Nephron progenitor cell (in vitro differentiated cells): ENCODE measurements around the gene CDR2.
"Not testable (repeated sequence)": the region's sequence is repeated elsewhere in the genome, so short reads cannot be mapped to it uniquely, and the experiment has no call there.

ENCODE experiments used
- DNase-seq: peaks from one replicate; pipeline ENCODE4 v3.0.0; 2021
- H3K27ac Mint-ChIP-seq: 2 replicates; pipeline ENCODE4 v1.8.0; 2021; ENCODE audit warnings: mild to moderate bottlenecking, moderate library complexity, mixed read lengths
- H3K27me3 Mint-ChIP-seq: 2 replicates; pipeline ENCODE4 v1.8.0; 2021; ENCODE audit warnings: mild to moderate bottlenecking, low read depth, mixed read lengths; ENCODE audit not compliant: poor library complexity
- H3K36me3 Mint-ChIP-seq: 2 replicates; pipeline ENCODE4 v1.8.0; 2021; ENCODE audit warnings: low read depth, mixed read lengths
- H3K4me1 Mint-ChIP-seq: 2 replicates; pipeline ENCODE4 v1.8.0; 2021; ENCODE audit warnings: mixed read lengths
- H3K4me3 Mint-ChIP-seq: 2 replicates; pipeline ENCODE4 v1.8.0; 2021; ENCODE audit warnings: mild to moderate bottlenecking, moderate library complexity, mixed read lengths
- H3K9me3 Mint-ChIP-seq: 2 replicates; pipeline ENCODE4 v1.8.0; 2021; ENCODE audit warnings: mild to moderate bottlenecking, moderate library complexity, mixed read lengths
- TF ChIP-seq, protein P1 (sequence below): fragments of 200-600 bp; sonication (generic); IDR thresholded peaks from 2 replicates; pipeline ENCODE4 v1.5.0; 2021; ENCODE audit warnings: antibody characterized with exemption

CDR2 gene

DNA sequence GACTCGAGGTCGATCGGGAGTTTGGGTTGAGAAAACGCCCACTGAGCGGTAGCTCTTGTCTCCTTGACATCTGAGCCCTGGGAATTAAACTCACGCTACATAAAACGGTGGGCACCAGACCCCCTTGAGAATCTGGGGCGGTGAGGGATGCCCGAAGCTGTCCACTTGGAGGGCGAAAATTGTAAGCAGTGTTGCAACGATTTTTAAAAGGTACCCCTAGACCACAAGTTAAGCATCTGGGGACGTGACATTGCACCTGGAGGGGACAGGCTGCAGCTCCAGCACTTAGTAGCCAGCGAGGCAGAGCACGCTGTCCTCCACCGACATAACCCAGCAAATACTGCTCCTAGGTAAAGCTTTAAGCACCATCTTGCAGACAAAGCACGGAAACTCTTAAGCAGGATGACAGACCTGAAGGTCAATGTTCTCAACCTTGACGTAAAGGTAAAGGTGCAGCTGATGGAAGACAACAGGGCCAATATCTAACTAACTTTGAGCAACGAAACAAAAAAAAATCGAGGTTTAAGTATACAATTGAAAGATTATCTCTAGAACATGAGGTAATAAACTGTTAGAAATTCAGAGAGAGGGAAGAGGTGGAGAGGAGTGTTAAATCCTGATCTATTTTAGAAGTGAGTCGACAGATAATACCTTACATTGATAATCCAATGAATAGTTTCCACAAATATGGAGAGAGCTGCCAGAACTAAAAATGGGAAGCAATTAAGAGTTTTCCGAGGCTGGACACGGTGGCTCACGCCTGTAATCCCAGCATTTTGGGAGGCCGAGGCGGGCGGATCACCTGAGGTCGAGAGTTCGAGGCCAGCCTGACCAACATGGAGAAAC, 921 bp upstream of the CDR2 start:
- Mint-ChIP-seq H3K36me3 (peaks cover 8% of the 10 kb centered on the region), H3K9me3 (no peaks in the 10 kb centered on the region), H3K4me1 (peaks cover 20% of the 10 kb centered on the region), H3K27ac (no peak overlapping the region), H3K4me3 (peak overlapping the region; percentile 94), H3K27me3 (peaks cover 40% of the 10 kb centered on the region)
- TF ChIP-seq, protein P1, sequence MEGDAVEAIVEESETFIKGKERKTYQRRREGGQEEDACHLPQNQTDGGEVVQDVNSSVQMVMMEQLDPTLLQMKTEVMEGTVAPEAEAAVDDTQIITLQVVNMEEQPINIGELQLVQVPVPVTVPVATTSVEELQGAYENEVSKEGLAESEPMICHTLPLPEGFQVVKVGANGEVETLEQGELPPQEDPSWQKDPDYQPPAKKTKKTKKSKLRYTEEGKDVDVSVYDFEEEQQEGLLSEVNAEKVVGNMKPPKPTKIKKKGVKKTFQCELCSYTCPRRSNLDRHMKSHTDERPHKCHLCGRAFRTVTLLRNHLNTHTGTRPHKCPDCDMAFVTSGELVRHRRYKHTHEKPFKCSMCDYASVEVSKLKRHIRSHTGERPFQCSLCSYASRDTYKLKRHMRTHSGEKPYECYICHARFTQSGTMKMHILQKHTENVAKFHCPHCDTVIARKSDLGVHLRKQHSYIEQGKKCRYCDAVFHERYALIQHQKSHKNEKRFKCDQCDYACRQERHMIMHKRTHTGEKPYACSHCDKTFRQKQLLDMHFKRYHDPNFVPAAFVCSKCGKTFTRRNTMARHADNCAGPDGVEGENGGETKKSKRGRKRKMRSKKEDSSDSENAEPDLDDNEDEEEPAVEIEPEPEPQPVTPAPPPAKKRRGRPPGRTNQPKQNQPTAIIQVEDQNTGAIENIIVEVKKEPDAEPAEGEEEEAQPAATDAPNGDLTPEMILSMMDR = no peak
- no peak for DNase-seq

DNA sequence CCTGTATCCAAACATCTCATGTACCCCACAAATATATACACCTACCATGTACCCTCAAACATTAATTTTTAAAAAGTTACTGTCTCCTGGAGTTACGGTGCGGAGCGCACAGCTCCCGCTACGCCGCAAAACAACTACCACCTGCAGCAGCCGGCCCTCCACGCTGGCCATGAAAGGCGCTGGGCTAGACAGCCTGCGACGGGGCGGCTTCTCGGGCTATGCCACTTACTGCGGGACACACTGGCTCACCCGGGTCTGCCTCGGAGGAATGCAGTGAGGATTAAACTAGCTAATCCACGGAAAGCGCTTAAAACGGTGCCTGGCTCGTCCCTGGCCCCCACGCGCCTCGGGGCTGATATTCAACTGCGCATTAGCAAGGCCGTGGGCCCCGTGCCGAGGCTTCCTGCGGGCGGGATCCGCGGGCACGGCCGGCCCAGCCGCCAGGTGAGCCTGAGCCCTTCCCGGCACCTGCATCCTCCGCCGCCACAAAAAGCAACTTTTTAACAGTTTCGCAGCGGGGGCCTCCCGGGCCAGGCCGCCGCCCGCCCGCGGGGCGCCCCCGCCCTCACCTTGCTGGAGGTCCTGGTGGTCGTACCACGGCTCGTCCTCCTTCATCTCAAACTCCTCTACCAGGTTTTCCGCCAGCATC, 633 bp downstream of the CDR2 start:
- Mint-ChIP-seq H3K9me3 (no peaks in the 10 kb centered on the region), H3K4me1 (peaks cover 20% of the 10 kb centered on the region), H3K27me3 (peaks cover 40% of the 10 kb centered on the region), H3K36me3 (peaks cover 8% of the 10 kb centered on the region), H3K27ac (no peak overlapping the region), H3K4me3 (peak overlapping the region; percentile 94)
- DNase-seq = peak; percentile 50
- TF ChIP-seq, protein P1 = no peak

DNA sequence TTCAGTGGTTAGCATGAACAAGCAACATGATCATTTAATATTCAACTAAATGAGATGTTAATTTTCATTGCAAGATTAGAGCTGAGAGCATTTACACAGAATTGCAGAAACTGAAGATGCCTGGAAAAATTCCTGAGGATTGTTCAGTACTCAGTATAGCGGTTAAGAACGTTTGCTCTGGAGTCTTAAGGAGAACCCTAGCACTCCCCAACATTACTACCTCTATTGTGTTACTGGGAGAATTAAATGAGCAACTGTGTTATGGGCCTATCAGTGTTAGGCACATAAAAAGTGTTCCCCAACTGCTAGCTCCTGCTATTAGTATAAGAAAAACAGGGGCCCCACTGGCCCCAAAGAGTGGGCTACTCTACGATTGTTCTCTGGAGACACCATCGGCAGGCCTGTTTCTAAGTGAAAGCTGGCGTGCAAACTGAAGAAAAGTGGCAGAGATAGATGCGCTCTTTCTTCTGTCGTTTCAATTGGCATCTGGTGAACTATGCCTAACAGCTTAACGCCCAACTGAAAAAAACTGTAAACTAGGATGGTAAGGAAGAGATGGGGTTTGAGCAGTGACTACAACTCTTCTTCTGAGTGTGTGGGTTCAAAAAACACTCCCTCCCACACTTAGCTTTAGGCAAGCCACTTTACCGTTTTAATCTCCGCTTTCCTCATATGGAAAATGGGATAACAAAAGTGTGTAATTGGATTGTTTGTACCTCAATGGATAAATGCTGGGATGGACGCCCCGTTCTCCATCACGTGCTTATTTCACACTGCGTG, 1.3 kb downstream of the CDR2 start:
- Mint-ChIP-seq H3K27me3 (peaks cover 40% of the 10 kb centered on the region), H3K4me1 (peaks cover 20% of the 10 kb centered on the region), H3K4me3 (peak overlapping the region; percentile 87), H3K9me3 (no peaks in the 10 kb centered on the region), H3K36me3 (peaks cover 8% of the 10 kb centered on the region), H3K27ac (no peak overlapping the region)
- TF ChIP-seq, protein P1 = no peak
- no peak for DNase-seq

DNA sequence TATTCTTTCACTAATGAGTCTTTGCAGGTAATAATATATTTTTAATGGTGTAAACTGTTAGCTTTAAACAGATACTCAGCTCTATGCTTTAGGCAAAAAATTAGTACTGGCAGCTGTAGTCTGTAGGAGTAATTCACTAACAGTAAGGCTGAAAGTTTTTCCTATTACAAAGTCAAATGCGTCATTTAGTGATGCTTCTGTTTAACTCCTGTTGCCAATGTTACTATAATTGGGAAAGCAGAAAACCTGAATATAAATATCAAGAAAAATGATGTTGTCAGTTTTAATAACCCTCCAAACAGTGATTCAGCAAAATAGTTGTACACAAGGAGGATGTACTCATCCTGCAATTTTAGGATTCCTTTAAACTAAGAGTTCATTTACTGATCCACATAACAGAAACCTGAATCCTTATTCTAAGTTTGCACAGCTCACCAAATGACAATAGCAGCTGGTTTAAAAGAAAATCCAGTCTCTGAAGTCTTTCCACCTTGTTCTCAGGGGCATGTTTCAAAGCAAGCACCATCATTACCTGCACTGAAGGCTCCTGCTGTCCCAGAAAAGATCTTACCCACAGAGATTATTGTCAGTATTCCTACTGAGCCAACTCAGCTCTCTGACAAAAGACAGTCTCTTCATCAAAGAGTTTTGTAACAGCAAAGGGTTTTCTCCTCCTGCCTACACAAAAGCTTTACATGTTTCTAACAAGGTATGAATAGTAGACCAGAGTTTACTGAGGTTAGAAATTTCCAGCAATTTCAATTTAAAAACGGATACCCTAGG, 4.2 kb downstream of the CDR2 start:
- H3K36me3 Mint-ChIP-seq = peaks cover 8% of the 10 kb centered on the region
- TF ChIP-seq, protein P1 = no peak
- H3K4me1 Mint-ChIP-seq = peaks cover 28% of the 10 kb centered on the region
- no peak overlapping the region for H3K27ac Mint-ChIP-seq
- peaks cover 16% of the 10 kb centered on the region for H3K27me3 Mint-ChIP-seq
- no peak for DNase-seq
- no peak overlapping the region for H3K4me3 Mint-ChIP-seq
- H3K9me3 Mint-ChIP-seq = no peaks in the 10 kb centered on the region

DNA sequence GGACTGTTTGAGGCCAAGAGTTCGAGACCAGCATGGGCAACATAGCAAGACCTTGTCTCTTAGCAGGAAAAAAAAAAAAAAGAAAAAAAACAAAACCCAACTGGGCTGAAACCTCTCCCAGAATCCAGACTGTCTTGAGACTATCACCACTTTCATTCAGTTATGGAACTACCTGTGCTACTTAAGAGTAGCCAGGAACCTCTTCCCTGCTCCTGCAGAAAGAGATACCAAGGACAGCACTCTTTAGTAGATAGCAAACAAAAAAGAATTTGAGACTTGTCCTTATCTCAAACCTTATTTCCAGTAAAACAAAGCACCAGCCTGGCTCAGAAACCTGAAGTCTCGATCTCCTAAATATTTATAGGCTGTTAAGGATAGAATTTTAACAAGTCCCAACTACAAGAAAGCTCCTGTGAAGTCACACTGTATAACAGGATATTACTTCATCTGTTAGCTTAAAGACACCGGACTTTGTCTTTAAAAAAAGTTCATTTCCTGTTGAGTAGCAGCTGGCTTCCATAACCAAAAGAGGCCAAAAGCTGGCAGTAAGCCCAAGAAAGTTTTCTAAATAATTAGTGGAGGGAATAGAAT, 5.1 kb downstream of the CDR2 start:
- peaks cover 27% of the 10 kb centered on the region for H3K4me1 Mint-ChIP-seq
- peaks cover 14% of the 10 kb centered on the region for H3K27me3 Mint-ChIP-seq
- no peak overlapping the region for H3K27ac Mint-ChIP-seq
- no peak for DNase-seq
- no peaks in the 10 kb centered on the region for H3K9me3 Mint-ChIP-seq
- TF ChIP-seq, protein P1 = no peak
- H3K4me3 Mint-ChIP-seq = no peak overlapping the region
- peaks cover 16% of the 10 kb centered on the region for H3K36me3 Mint-ChIP-seq

DNA sequence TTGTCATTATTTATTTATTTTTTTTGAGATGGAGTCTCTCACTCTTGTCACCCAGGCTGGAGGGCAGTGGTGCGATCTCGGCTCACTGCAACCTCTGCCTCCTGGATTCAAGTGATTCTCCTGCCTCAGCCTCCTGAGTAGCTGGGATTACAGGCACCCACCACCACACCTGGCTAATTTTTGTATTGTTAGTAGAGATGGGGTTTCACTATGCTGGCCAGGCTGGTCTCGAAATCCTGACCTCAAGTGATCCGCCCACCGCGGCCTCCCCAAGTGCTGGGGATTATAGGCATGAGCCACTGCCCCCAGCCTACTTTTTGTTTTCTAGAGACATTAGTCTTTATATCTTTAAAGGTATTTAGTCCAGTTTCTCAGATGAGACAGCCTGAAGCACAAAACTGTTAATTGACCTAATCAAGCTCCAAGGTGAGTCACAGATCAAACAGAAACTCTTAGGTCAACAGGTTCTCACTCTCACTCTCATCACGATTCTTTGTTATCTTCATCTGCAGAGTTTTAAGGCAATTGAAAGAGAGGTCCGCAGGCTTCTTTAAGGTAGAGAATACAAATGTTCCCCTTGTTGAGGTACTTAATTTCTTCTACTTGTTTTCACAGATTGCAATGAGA, 6.1 kb downstream of the CDR2 start:
- Mint-ChIP-seq H3K4me1 (peaks cover 22% of the 10 kb centered on the region), H3K36me3 (peaks cover 25% of the 10 kb centered on the region)
- H3K4me3 Mint-ChIP-seq, DNase-seq, H3K27me3 Mint-ChIP-seq, H3K27ac Mint-ChIP-seq, H3K9me3 Mint-ChIP-seq: not testable (repeated sequence)
